Stimulated activated CD8-positive, alpha-beta memory T cell treated with anti-CD3 and anti-CD28 coated beads, Interleukin-4, amount 100 ng/mL, for 4 hours (primary cell): ENCODE data around the gene OFD1.

ENCODE experiments used
- DNase-seq, 2 donors: peaks; one replicate each; pipeline ENCODE4 v3.0.0-alpha.2; 2020; ENCODE audit warnings: low read depth in 2 of 2, low spot score in 1 of 2

OFD1 gene

DNA sequence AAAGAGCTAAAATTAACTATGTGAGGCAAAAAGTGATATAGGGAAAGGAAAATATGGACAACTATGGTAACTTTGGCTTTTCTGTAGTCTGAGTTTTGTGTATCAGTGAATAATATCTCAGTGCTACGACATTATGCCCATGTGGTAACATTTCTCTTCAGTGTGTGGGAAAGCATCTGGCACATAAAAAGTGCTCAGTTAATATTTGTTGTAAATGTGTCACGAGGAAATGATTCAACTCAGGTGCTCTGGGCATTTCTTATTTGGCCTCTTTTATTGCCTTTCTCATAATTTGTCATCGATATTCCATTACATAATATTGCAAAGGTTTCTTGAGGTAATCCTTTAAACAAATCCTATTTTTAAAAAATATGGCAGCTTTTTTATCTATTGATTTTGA, 17.6 kb downstream of the OFD1 start:
- no peak for DNase-seq

DNA sequence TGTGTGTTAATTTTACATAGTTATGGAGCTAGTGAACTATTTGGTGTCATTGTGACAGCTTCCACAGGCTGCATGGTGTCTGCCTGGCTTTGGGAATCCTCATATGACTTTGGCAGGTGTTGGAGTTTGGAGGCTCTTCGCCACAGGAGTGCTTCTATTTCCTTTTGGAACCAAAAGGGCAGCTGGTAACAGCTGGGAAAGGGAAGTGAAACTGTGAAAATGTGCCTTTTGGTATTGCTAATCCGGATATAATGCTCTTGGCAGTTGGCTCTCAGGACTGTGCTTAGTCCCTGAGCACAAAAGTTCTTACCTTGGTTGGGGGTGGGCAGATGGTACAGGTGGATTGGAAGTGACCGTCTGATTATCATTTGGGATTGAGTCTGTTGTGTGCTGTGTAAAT, 18.1 kb downstream of the OFD1 start:
- no peak for DNase-seq

DNA sequence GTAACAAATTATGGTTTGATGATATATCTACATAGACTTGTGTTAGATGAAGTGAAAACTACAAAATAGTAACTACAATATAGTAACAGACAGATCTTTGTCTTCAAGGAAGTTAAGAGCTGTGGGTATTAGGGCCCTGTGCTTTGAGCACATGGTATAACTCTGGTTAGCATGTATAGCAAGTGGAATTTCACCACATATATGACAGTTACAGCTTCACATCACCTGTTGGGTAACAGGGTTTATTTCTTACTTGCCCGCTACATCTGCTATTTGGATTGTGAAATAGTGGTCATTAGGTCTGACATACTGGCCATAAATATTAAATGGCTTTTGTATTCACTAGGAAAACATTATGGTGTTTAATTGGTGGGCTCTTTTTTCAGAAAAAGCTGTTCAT, 20.2 kb downstream of the OFD1 start:
- no peak for DNase-seq

DNA sequence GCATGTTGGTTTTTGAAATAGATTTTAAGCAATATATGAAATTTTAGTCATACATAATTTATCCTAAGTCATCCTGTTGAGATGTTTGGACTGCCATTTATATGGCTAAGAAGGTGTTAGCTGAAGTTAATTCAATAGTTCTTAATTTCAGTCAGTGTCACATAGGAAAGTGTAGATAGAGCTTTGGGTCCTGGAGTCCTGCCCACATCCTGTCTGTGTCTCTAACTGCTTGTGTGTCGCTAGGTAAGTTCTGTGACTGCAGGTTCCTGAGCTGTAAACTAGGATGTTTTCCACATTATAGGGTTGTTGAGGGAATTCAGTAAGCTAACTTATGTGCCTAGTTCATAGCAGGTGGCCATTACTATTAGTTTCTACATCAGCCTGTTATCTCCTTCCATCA, 20.7 kb downstream of the OFD1 start:
- DNase-seq, result no peak

DNA sequence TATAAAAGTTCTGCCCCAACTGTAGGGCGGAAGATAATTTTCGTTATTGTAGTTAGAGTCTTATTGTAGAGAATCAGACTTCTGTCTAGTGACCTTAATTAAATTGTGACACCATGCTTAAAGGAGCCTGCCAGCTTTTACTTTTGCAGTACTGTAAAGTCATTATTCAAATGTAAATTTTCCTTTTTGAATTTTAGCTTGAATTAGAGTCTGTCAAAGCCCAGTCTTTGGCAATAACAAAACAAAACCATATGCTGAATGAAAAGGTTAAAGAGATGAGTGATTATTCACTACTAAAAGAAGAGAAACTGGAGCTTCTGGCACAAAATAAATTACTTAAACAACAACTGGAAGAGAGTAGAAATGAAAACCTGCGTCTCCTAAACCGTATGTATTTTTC, 21.8 kb downstream of the OFD1 start:
- DNase-seq, result no peak

DNA sequence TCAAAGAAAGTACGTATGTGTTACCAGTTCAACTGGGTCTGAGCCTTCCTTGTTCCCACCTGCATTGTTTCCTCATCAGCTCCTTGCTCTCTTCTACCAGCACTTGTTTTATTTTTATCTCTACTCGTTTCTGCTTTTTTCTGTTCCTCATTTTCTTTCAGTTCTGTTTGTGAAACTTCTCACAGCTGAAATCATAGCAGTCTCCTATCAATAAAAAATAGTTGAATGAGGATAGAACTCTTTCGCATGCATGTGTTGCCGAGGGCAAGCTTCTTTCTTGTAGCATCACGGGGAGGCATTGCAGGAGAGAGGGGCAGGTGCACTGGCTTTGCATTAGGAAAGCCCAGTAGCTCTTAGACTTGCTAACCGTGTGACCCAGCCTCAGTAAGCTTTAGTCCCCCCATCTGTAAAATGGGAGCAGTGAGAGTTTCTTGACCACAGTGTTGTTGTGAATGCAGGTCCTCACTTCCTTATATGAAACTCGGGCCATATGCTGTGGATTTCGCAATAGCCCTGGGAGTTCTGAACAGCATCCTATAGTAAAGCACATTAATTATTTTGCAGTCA, 24.7 kb downstream of the OFD1 start:
- DNase-seq, result no peak

DNA sequence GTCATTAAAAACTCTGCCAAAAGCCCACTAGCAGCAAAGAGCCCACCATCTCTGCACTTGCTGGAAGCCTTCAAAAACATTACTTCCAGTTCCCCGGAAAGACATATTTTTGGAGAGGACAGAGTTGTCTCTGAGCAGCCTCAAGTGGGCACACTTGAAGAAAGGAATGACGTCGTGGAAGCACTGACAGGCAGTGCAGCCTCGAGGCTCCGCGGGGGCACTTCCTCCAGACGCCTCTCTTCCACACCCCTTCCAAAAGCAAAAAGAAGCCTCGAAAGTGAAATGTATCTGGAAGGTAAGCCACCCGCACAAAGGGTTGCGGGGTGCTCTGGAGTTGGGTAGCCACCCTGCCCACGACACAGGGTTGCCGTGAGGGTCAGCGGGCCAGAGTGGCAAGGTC, 25.9 kb downstream of the OFD1 start:
- no peak for DNase-seq

DNA sequence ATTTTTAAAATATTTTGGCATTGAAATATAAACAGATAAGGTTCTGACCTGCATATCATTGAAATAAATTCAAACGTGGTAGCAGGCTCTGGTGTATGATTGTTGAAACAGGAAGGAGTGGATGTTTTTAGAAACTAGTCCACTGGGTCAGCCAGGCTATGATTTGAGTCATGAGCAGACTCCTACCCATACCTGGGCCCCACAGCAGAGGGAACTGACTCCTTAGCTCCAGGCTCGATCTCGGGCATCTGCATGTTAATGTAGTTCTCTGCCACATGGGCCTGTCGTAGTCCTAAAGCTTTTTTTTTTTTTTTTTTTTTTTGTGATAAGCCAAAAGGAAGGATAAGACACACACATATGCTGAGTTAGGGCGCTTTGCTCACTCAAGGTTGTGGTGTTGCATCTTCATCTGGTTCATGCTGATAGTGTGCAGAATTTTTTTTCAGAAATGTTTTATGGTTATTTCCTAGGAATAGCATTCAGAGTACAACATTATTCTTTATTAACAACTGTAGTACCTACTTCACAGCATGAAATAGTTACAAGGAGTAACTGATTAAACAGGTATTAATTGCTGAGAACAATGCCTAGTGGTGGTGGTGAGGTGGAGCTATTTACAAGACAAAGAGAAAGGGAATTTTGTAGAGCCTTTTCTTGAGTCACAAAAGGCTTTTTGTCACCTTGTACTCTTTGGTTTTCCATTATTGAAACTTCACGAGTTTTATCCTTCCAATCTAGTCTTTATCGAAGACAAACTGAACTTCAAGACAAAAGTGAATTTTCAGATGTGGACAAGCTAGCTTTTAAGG, 27.3 kb downstream of the OFD1 start:
- no peak for DNase-seq

DNA sequence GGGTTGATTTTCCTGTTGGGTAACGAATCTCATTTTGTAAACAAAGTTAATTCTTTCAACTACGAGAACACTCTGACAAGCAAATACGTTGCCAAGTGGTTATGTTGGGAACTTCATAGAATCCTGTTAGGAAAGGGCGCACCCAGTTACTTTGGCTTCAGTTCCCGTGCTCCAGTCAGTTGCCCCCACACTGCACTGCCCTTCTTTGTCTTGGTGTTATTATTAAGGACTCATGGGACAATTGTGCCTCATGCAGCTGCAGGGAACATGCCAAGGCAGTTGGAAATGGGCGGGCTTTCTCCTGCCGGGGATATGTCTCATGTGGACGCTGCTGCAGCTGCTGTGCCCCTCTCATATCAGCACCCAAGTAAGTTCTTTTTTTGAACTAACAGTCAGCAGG, 28.9 kb downstream of the OFD1 start:
- DNase-seq, result no peak

DNA sequence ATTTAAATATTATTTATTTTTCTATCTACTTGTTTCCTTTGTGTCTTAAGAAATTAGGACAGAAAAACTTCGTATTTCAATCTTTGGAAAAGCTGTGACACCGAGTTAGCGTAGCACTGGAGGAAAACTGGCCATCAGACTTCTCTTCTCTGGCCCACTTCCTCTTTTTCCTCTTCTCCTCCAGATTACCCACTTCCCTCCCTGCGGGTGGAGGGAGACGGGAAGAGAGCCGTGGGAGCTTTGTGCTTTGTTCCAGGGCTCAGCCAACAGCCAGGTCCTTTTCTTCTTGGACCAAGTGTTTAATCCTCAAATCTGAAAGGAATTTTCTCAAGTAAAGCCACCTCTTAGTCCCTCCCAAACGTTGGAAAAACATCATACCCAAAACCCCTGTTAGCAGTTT, 29.7 kb downstream of the OFD1 start:
- DNase-seq, result no peak

DNA sequence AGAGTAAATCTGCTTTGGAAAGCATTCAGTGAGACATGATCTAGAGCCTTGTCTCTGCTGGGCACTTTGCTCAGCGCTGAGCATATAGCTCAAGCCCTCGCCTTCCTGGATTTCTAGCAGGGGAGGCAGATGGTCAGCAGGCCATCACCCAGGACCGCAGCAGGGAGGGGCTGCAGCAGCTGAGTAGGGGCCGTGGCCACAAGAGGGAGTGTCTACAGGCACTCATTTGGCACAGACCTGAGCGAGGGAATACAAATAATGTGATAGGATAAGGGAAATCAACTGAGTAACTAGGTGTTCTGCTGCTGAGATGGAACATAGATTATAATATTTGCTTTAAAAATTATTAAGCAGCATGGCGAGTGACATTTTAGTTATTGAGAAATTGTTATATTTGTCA, 30.2 kb downstream of the OFD1 start:
- DNase-seq, result no peak

DNA sequence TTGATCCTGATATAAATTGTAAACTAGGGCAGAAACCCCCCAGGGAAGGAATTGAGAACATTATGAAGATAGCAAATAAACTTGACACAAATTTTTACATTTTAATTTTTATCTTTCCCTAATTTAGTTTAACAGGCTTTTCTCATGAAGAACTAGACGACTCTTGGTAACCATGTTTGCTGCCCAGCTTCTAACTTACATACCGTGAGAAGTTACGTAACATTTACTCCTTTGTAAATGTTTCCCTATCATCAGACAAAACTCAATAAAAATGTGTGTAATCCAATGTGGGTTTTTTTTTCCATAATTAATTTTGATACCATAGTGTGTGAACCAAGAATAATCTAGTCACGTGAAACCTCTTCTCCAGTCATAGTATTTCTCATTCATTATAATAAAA, 34.4 kb downstream of the OFD1 start:
- no peak for DNase-seq

DNA sequence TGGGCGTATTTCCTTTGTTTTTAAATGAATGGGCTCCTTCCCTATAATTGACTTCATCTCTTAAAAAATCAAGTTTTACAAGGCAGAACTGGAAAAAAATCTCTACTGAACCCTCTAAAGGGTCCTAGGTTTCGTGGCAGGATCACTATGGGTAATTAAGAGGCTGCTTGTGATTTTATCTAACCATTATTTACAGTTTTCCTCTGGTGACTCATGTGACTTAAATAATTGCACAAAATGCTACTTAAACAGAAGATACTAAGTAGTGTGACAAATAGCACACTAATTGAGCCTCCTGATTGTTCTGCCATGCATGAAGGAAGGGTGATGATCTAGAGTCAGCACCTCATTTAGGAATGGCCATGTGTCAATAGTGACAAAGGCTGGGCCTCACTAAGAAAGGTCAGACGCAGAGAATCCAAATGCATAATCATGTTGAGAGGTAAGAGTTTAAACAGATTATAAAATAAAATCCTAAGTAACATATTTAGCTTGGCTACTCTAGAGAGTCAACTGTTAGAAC, 35.5 kb downstream of the OFD1 start:
- no peak for DNase-seq

DNA sequence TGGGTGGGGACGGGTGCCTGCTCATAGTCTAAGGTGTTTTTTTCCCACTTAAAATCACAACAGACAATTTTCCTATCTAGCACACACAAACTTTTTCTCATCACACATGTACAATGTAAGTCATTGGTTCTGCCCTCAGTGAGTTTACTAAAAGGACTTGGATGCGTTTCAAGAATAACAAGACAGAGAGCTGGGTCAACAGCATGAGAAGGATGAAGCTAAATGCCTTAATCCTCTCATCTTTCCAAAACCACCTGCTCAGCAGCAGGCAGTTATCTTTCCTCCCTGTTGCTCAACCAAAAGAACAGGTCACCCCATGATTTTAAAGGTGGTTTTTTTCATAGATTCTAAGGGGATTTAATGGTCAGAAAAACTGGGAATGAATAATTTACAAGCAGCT, 40.1 kb downstream of the OFD1 start:
- no peak for DNase-seq

DNA sequence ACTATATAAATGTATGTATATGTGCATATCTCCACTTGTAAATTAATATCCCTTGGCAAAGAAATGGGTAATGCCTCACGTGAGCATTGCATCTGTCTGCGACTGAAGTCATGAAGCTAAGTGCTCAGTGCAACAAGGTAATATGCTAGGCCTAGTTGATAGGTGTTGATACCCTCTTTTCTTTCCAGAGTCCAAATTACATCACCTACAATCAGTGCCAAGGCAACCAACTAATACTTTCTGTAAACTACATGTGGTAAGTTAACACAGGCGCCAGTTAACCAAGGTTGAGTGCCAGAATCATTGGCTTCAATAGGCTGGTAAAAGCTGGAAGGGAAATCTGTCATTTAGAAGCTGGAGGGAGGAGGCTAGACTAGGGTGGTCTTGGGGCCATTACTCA, 41.3 kb downstream of the OFD1 start:
- no peak for DNase-seq

DNA sequence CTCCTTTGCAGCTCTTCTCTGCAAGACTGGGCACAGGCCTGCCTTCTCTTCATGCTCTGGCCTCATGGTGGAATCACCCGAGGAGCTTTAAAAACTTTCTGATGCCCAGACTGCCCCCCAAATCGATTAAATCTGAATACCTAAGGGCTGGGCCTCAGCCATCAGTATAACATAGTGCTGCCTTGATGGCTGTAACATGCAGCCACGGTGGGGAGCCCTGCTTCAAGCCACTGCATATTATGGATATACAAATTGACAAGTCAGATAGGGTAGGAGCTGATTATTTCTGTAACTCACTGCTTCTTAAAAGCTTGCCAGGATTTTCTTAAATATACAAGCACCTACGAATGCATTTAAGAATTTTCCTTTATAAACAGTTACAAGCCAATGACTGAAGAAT, 41.8 kb downstream of the OFD1 start:
- no peak for DNase-seq

DNA sequence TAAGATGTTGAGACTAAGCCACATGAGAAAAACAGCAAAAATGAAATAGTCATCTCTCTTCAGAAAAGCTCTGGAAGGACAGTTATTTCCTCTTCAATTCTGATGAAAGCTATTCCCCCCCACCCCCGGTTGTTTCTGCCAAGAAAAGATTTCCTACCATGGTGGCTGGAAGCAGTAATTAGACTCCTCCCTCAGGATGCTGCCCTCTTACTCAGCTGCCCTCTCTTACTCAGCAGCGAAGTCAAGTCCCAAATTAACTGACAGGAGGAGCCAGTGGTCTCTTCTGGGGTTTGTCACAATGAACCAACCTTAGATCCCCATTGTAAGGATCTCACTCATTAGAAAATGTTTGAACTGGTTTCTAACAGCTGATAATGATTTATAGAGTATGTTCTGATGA, 44.4 kb downstream of the OFD1 start:
- no peak for DNase-seq

DNA sequence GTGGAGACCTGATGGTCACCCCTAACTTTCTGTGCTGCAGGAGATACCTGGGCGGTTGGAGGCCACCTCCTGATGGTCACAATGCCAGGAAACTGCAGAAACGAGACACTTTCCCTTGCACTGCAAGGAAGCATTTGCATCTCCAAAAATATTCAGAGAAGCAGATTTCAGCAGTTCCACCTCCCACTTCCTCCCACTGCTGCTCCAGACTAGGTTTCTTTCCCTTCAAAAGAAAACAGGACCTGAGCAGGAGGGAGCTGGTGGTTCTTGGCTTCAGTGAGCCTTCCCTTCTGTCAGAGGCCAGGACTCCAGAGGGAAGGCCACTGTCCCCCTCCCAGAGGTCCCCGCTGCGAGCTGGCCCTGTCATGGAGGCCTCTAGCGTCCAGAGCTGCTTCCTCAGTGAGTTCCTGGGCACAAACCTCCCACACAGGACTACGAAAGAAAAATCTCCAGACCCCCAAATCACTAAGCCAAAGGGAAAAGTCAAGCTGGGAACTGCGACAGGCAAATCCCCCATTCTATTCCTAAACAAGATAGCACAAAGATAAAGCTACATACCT, 46.4 kb downstream of the OFD1 start:
- DNase-seq, result no peak

DNA sequence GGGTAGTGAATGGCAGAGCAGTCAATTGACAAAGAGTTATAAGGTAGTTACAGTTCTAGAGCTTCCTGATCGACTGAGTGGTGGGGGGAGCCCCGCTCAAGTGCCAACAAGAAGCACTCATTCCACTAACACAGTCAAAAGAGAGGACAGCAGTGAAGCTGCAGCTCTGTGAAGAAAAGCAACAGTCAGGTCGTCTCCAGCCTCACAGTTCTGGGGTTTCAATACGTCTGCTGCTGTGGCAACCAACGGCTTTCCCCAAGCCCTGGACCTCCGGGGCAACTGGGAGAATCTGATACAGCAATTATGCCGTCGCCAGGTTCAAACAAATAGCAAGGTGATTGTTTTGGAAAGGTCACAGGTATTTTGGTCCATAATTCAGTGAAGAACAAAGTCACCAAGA, 51.5 kb downstream of the OFD1 start:
- no peak for DNase-seq

DNA sequence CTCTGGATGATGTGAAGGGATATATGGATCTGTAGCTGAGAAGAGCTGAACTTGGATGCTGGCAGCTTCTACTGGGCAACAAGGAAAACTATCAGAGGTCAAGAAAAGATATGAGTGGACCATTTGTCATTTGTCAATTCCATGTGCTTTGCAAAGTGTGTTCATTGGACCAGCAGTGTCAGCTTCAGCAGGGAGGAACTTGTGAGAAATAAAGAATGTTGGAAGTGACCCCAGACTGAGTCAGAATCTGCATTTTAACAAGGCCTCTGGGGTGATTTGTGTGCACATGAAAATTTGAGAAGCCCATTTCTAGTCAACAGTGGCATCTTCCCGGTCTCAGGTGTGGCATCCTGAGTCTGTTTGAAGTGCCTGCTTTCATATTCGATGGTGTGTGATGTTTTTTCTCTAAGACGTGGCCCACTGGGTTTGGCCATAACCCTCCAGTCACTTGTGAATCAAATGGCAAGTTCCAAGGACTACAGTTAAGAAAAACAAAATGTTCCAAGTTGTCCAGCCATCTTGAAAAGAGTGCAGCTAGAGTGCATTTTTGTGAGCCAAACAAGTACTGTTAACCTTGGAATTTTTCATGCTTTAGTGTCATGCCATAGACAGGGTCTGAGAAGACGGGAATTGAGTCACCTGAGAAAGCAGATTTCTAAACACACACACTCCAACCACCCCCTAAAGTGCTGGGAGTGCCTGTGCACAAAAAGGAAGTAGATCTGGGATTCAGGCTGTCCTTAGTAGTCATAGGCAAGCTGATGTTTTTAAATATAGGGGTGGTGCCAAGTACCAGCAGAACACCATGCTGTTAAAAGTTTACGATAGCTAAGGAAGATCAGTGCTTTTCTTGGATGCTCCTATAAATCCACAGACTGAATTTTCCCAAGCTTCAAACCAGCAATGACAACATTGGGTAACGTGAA, 55.9 kb downstream of the OFD1 start:
- DNase-seq, result no peak

DNA sequence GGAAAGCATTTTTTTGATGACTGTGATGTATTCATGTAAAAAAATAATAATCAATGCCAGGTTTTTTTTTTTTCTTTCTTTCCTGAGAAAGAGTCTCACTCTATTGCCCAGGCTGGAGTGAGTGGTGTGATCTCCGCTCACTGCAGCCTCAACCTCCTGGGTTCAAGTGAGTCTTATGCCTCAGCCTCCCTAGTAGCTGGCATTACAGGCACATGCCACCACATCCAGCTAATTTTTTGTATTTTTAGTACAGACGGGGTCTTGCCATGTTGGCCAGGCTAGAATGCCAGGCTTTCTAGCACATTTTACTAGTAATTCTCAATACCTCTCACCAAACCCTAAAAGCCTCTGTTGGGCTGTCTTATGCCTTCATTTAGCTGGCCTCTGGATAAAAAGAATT, 56.6 kb downstream of the OFD1 start:
- DNase-seq, result no peak

DNA sequence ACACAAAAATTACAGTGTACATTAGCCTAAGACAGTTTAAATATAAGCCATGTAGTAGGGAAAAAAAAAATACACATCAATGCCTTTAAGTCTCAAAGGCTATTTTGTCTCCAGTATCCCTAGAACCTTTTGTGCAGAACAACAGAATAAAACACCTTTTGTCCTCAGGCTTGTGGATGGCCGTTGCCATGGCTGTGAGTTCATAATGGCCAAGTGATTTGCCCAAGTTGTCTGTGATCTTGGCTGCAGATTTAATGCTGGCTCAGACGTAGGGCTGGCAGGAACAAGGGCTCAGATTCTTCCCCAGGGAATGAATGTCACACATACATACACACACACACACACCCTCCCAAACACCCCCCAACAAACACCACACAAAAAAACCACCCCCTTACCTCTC, 57.0 kb downstream of the OFD1 start:
- no peak for DNase-seq
